IMR-90 (cell line): Measurements from ENCODE around the gene LYRM2. TPM values are rescaled to one million over a fixed set of nuclear protein-coding genes. Genes with fewer than 3 reads are reported as not detected.
A peak's percentile ranks its signal among the peaks of the same experiment; 100 is the strongest.

Experiments used
- ATAC-seq: fragments of 200-7000 bp; cut with Tn5 transposase; 2 replicates; pipeline ENCODE4 v1.9.1; 2020; ENCODE audit warnings: low read depth, mild to moderate bottlenecking, moderate library complexity
- BruUV-seq: library from RNA; stranded (reverse); fragments of 400-500 nt; replicated peaks from 2 replicates; lab custom pipeline; 2021; lab: Mats Ljungman, UMichigan
- CTCF ChIA-PET: fragments of 300-600 bp; formaldehyde crosslinking; extraction: SDS; loops from one replicate; lab custom pipeline; 2021; ENCODE audit warnings: antibody characterized with exemption; lab: Yijun Ruan, JAX
- POLR2A ChIA-PET: fragments of 300-600 bp; sonication (Branson Sonifier 250); formaldehyde crosslinking; loops from one replicate; lab custom pipeline; 2022; ENCODE audit warnings: antibody characterized with exemption; ENCODE audit not compliant: unreplicated experiment; lab: Charles Lee
- DNase-seq: peaks from one replicate; pipeline ENCODE4 v3.0.0; 2013
- H2AFZ ChIP-seq: replicated peaks from 2 replicates; pipeline ENCODE3; 2013; ENCODE audit warnings: low read length, mild to moderate bottlenecking; ENCODE audit not compliant: poor library complexity
- H2AK5ac ChIP-seq: 2 replicates; pipeline ENCODE4 v1.6.1; 2013; ENCODE audit warnings: low read depth, low read length, inconsistent platforms
- H2AK9ac ChIP-seq: replicated peaks from 2 replicates; pipeline ENCODE3; 2013; ENCODE audit warnings: mild to moderate bottlenecking, low read depth, low read length, moderate library complexity; ENCODE audit not compliant: poor library complexity
- H2BK120ac ChIP-seq: 2 replicates; pipeline ENCODE4 v1.6.1; 2013; ENCODE audit warnings: low read depth, low read length, inconsistent platforms
- H2BK15ac ChIP-seq: 3 replicates; pipeline ENCODE4 v1.6.1; 2013; ENCODE audit warnings: low read depth, low read length, inconsistent platforms
- H2BK20ac ChIP-seq: 2 replicates; pipeline ENCODE4 v1.6.1; 2013; ENCODE audit warnings: low read depth, mild to moderate bottlenecking, inconsistent platforms, low read length, moderate library complexity
- H2BK5ac ChIP-seq: 2 replicates; pipeline ENCODE4 v1.6.1; 2013; ENCODE audit warnings: mild to moderate bottlenecking, low read depth, low read length, inconsistent platforms; ENCODE audit not compliant: poor library complexity, severe bottlenecking
- H3K14ac ChIP-seq: replicated peaks from 2 replicates; pipeline ENCODE4 v1.6.1; 2013; ENCODE audit warnings: low read depth, low read length, inconsistent platforms
- H3K18ac ChIP-seq: 2 replicates; pipeline ENCODE4 v1.6.1; 2013; ENCODE audit warnings: low read depth, low read length, control low read depth
- H3K23ac ChIP-seq: 2 replicates; pipeline ENCODE4 v1.6.1; 2013; ENCODE audit warnings: low read depth, low read length, inconsistent platforms
- H3K27ac ChIP-seq: 2 replicates; pipeline ENCODE4 v1.5.1; 2013; ENCODE audit warnings: mild to moderate bottlenecking, control low read depth, low read length; ENCODE audit not compliant: insufficient read depth
- H3K27me3 ChIP-seq: 2 replicates; pipeline ENCODE4 v1.6.1; 2013; ENCODE audit warnings: low read length; ENCODE audit not compliant: control insufficient read depth, insufficient read depth
- H3K36me3 ChIP-seq: 2 replicates; pipeline ENCODE4 v1.6.1; 2013; ENCODE audit warnings: low read length, mixed read lengths; ENCODE audit not compliant: control insufficient read depth, insufficient read depth
- H3K4ac ChIP-seq: 2 replicates; pipeline ENCODE4 v1.6.1; 2013; ENCODE audit warnings: low read depth, low read length, inconsistent platforms
- H3K4me1 ChIP-seq: 2 replicates; pipeline ENCODE4 v1.6.1; 2013; ENCODE audit warnings: low read length, mixed read lengths; ENCODE audit not compliant: control insufficient read depth, insufficient read depth
- H3K4me2 ChIP-seq: 2 replicates; pipeline ENCODE4 v1.6.1; 2013; ENCODE audit warnings: low read depth, mild to moderate bottlenecking, control low read depth, low read length, moderate library complexity
- H3K4me3 ChIP-seq: 2 replicates; pipeline ENCODE4 v1.5.1; 2013; ENCODE audit warnings: low read depth, mild to moderate bottlenecking, control low read depth, low read length, moderate library complexity; ENCODE audit not compliant: insufficient read depth
- H3K56ac ChIP-seq: 2 replicates; pipeline ENCODE4 v1.6.1; 2013; ENCODE audit warnings: low read length, inconsistent platforms; ENCODE audit not compliant: insufficient read depth; ENCODE audit errors: extremely low read depth
- H3K79me1 ChIP-seq, 2 experiments: 2 replicates each; pipeline ENCODE4 v1.6.1; 2013; ENCODE audit warnings: low read length in 2 of 2, inconsistent platforms in 1 of 2, low read depth in 1 of 2
- H3K9ac ChIP-seq: 2 replicates; pipeline ENCODE4 v1.6.1; 2013; ENCODE audit warnings: low read depth, low read length, control low read depth
- H3K9me1 ChIP-seq: 2 replicates; pipeline ENCODE4 v1.6.1; 2013; ENCODE audit warnings: low read length, inconsistent platforms; ENCODE audit not compliant: insufficient read depth
- H3K9me3 ChIP-seq: 2 replicates; pipeline ENCODE4 v1.6.1; 2013; ENCODE audit warnings: low read length; ENCODE audit not compliant: control insufficient read depth, insufficient read depth
- H4K20me1 ChIP-seq: 2 replicates; pipeline ENCODE4 v1.6.1; 2013; ENCODE audit warnings: low read length, inconsistent platforms; ENCODE audit not compliant: insufficient read depth
- H4K5ac ChIP-seq: 2 replicates; pipeline ENCODE4 v1.6.1; 2013; ENCODE audit warnings: mild to moderate bottlenecking, low read depth, low read length, control low read depth
- H4K8ac ChIP-seq, 2 experiments: 2 replicates each; pipeline ENCODE4 v1.6.1; 2013; ENCODE audit warnings: low read depth in 2 of 2, low read length in 2 of 2, control low read depth in 1 of 2, inconsistent platforms in 1 of 2
- H4K91ac ChIP-seq: 2 replicates; pipeline ENCODE4 v1.6.1; 2013; ENCODE audit warnings: low read depth, low read length, inconsistent platforms; ENCODE audit not compliant: insufficient read depth
- BHLHE40 ChIP-seq: fragments of 150-350 bp; IDR thresholded peaks from 2 replicates; pipeline ENCODE4 v1.6.1; 2016; ENCODE audit warnings: mild to moderate bottlenecking, low read depth, low read length
- CEBPB ChIP-seq: IDR thresholded peaks from 2 replicates; pipeline ENCODE4 v1.6.1; 2012; ENCODE audit warnings: low read depth, low read length, improper control_type of control experiment
- CHD1 ChIP-seq: IDR thresholded peaks from 2 replicates; pipeline ENCODE4 v1.6.1; 2012; ENCODE audit warnings: low read depth, low read length, improper control_type of control experiment
- CTCF ChIP-seq: conservative IDR thresholded peaks from 2 replicates; pipeline ENCODE4 v1.5.1; 2012; ENCODE audit warnings: mild to moderate bottlenecking, low read depth, low read length, improper control_type of control experiment
- ELK1 ChIP-seq: fragments of 150-350 bp; IDR thresholded peaks from 2 replicates; pipeline ENCODE4 v1.6.1; 2016; ENCODE audit warnings: low read depth, mild to moderate bottlenecking, low read length, moderate library complexity, borderline replicate concordance
- FOS ChIP-seq: fragments of 150-350 bp; IDR thresholded peaks from 2 replicates; pipeline ENCODE4 v1.6.1; 2016; ENCODE audit warnings: low read depth, low read length
- MAFK ChIP-seq: IDR thresholded peaks from 2 replicates; pipeline ENCODE4 v1.6.1; 2012; ENCODE audit warnings: low read depth, low read length, improper control_type of control experiment
- MAZ ChIP-seq: IDR thresholded peaks from 2 replicates; pipeline ENCODE4 v1.6.1; 2012; ENCODE audit warnings: low read depth, mild to moderate bottlenecking, low read length, improper control_type of control experiment, moderate library complexity, borderline replicate concordance
- MXI1 ChIP-seq: IDR thresholded peaks from 2 replicates; pipeline ENCODE4 v1.6.1; 2012; ENCODE audit warnings: low read depth, mild to moderate bottlenecking, low read length, moderate library complexity, borderline replicate concordance
- NFE2L2 ChIP-seq: fragments of 150-350 bp; IDR thresholded peaks from 2 replicates; pipeline ENCODE4 v1.6.1; 2016; ENCODE audit warnings: low read depth, mild to moderate bottlenecking, low read length
- POLR2A ChIP-seq: IDR thresholded peaks from 2 replicates; pipeline ENCODE4 v1.6.1; 2012; ENCODE audit warnings: mild to moderate bottlenecking, low read depth, low read length
- RAD21 ChIP-seq: IDR thresholded peaks from 2 replicates; pipeline ENCODE4 v1.6.1; 2012; ENCODE audit warnings: low read length, improper control_type of control experiment
- RCOR1 ChIP-seq: IDR thresholded peaks from 2 replicates; pipeline ENCODE4 v1.6.1; 2012; ENCODE audit warnings: mild to moderate bottlenecking, low read length, improper control_type of control experiment; ENCODE audit not compliant: insufficient replicate concordance
- RFX5 ChIP-seq: IDR thresholded peaks from 2 replicates; pipeline ENCODE4 v1.8.0; 2012; ENCODE audit warnings: low read depth, mild to moderate bottlenecking, low read length, moderate library complexity
- SMC3 ChIP-seq: fragments of 150-350 bp; IDR thresholded peaks from 2 replicates; pipeline ENCODE4 v1.6.1; 2016; ENCODE audit warnings: low read depth, mild to moderate bottlenecking, antibody characterized with exemption, low read length, moderate library complexity
- USF2 ChIP-seq: fragments of 150-350 bp; IDR thresholded peaks from 2 replicates; pipeline ENCODE4 v1.6.1; 2017; ENCODE audit warnings: mild to moderate bottlenecking, antibody characterized with exemption, low read length, low read depth
- WGBS, 2 experiments: methylation state at CpG; one replicate each; pipeline versions ENCODE4 v1.1.5 to v1.1.7; 2013; ENCODE audit warnings: missing lambda C conversion rate in 2 of 2; ENCODE audit not compliant: insufficient read length in 1 of 2; ENCODE audit errors: extremely low coverage in 2 of 2; 5-methylcytosine and 5-hydroxymethylcytosine counted together
- dilution Hi-C: fragments of 300-500 bp; cut with HindIII; formaldehyde crosslinking; loops from one replicate; pipeline ENCODE4 v1.14.3; 2018; ENCODE audit warnings: low sequenced_read_pairs; ENCODE audit not compliant: unreplicated experiment
- in situ Hi-C: fragments of 300-500 bp; cut with MboI; formaldehyde crosslinking; loops from 3 replicates; pipeline ENCODE4 v1.14.3; 2019; ENCODE audit warnings: low sequenced_read_pairs, inconsistent platforms, mixed read lengths
- intact Hi-C: fragments of 100-400 bp; cut with micrococcal nuclease; formaldehyde crosslinking; loops from 2 replicates; pipeline ENCODE4 v1.10.0; 2022
- polyA plus RNA-seq, 3 experiments: library from polyadenylated mRNA; depleted of rRNA; stranded (reverse); fragments of >200 nt; gene quantifications; 2 replicates each; pipeline ENCODE4 v1.2.3, GENCODE V29; 2012; ENCODE audit warnings: low replicate concordance in 1 of 3
- total RNA-seq: library from RNA; depleted of rRNA; stranded (reverse); fragments of >200 nt; gene quantifications from 2 replicates; pipeline ENCODE4 v1.2.3, GENCODE V29; 2012

Gene LYRM2
- total and polyA plus RNA-seq, 2 of the 4 experiments (the other 2 are of a cell fraction): 14.0 to 24.0 TPM

GRCh38 chr6:89585154-89585553 is 53.4 kb downstream of the LYRM2 start:
- POLR2A ChIA-PET: no interaction called here
- Histone ChIP-seq H2BK120ac (no peak overlapping the region), H3K23ac (no peak overlapping the region), H2AK5ac (no peak overlapping the region), H4K20me1 (no peaks in the 10 kb centered on the region), H3K9me3 (no peaks in the 10 kb centered on the region), H2AFZ (no peak overlapping the region), H2BK5ac (no peak overlapping the region), H3K4ac (no peak overlapping the region), H3K4me3 (no peak overlapping the region), H4K91ac (no peak overlapping the region), H3K9me1 (0 out of 2 replicates have a peak, but pooled peaks cover 4% of the 10 kb centered on the region), H3K4me1 (no peaks in the 10 kb centered on the region), H4K8ac (no peak overlapping the region), H3K27me3 (peaks cover 3% of the 10 kb centered on the region), H2BK20ac (no peak overlapping the region), H3K4me2 (no peak overlapping the region), H3K18ac (no peak overlapping the region), H3K56ac (no peak overlapping the region), H3K36me3 (no peaks in the 10 kb centered on the region), H2BK15ac (no peak overlapping the region), H4K5ac (no peak overlapping the region), H3K27ac (no peak overlapping the region), H3K14ac (no peak overlapping the region), H3K9ac (no peak overlapping the region), H2AK9ac (no peak overlapping the region), H3K79me1 (no peaks in the 10 kb centered on the region)
- in situ Hi-C loops: no loop called here
- TF ChIP-seq CHD1: no peak
- no peak for TF ChIP-seq MAFK
- no peak for TF ChIP-seq MAZ
- no peak for TF ChIP-seq ELK1
- no peak for TF ChIP-seq MXI1
- no peak for TF ChIP-seq USF2
- no peak for TF ChIP-seq RAD21
- TF ChIP-seq NFE2L2: no peak
- no peak for TF ChIP-seq CEBPB
- TF ChIP-seq CTCF: no peak
- TF ChIP-seq RCOR1: no peak
- no peak for TF ChIP-seq RFX5
- TF ChIP-seq SMC3: no peak
- TF ChIP-seq BHLHE40: no peak
- no peak for TF ChIP-seq FOS
- no peak for TF ChIP-seq POLR2A
- no CpG with 5 or more reads among the region's 1 CpG for WGBS, 2 experiments
- no TSS peak for BruUV-seq
- CTCF ChIA-PET: no interaction called here
- intact Hi-C loops: no loop called here
- DNase-seq: no peak
- ATAC-seq: peak; percentile 14; the same call in 1 of the 2 replicates
- dilution Hi-C loops: no loop called here
